Posterior vena cava (tissue), 2 donors: Measurements from ENCODE around the gene TCL1A. TPM values are rescaled to one million over a fixed set of nuclear protein-coding genes. Genes with fewer than 3 reads are reported as not detected.
"Not testable (repeated sequence)": the region's sequence is repeated elsewhere in the genome, so short reads cannot be mapped to it uniquely, and the experiment has no call there.

Experiments used
- DNase-seq: peaks from one replicate; pipeline ENCODE4 v3.0.0-alpha.2; 2020; ENCODE audit warnings: low spot score
- intact Hi-C, 2 donors: fragments of 100-400 bp; cut with DNase I; formaldehyde crosslinking; loops; one replicate each; pipeline versions ENCODE4 v1.14.1 to v1.14.2; 2022 to 2023
- total RNA-seq, 2 donors: library from RNA; stranded (reverse); fragmentation: NEBNext Ultra II Directional; extraction: Animal tissue kit (Norgen Biotek cat#: 25700); gene quantifications; one replicate each; pipeline ENCODE4 v1.2.1, GENCODE V29; 2021
- donor health status: DM: yes; HTN: yes; CAD: no.
- donor health status: DM: yes; HTN: yes; CAD: no.

TCL1A gene
- total RNA-seq, 2 donors from 2014 or later = 0.24 TPM; not detected in 1

DNA sequence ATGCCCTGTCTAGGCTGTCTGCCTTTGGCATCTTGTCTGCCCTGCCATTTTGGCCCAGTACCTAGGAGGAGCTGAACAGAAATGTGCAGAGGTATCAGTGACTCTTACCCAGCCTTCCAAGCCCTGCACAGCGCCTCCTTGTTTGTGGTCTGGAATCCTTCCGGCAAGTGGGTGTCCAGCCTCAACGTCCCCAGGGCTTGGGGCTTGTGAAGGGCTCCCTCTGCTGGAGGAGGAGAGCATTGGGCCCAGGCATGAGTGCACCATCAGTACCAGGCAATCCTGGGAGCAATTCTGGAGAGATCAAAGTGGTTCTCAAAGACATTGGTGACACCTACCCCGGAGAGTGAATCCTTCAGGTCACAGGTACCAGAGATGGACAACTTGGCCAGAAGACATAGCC, 30.1 kb downstream of the TCL1A start:
- intact Hi-C loops = no loop called here
- DNase-seq = no peak

DNA sequence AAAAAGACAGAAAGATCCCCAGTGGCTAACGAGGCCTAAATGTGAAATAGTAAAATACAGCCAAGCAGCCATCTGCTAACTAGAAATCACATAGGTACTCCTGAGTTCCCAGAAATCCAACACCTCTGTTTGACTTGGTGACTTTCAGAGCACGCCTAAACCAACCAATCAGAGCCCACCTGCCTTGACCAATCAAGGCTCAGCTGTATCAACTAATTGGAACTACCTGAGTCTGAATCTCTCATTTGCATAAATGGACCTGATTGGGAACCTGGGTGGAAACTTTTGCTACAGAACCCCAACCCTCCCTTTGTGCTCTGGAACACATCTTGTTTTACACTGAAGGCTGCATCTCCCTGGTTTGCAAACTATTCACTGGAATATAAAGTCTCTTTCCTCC, 32.8 kb downstream of the TCL1A start:
- intact Hi-C loops = no loop called here

DNA sequence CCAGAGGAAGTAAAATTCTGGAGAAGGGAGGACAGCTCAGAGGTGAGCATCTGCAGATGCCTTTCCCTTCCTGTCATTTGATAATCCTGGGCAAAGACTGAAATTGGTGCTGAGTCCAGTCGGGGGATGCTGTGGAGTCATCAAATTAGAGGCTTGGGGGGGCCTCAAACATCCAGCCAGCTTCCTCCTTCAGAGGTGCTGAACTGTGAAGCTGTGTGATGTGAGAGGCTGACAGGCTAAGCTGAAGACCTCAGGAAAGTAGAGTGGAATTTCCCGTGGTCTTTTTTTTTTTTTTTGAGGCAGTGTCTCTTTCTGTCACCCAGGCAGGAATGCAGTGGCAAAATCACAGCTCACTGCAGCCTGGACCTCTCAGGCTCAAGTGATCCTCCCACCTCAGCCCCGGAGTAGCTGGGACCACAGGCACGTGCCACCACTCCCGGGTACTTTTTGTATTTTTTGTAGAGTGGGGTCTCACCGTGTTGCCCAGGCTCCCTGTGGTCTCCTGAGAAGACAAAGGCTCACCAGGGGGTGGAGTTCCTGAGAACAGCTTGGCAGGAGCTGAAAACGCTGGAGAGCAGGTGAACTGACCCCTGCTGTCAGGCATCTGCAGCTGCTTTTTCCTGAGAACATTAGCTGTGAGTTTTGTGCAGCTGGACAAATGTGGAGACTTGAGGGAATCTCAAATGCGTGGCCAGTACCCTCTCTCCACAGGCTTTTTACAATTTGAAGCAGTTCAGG, 33.8 kb downstream of the TCL1A start:
- intact Hi-C loops = no loop called here
- DNase-seq = no peak

More for the DNA sequence above, 32.8 kb downstream of the TCL1A start:
- no peak for DNase-seq

DNA sequence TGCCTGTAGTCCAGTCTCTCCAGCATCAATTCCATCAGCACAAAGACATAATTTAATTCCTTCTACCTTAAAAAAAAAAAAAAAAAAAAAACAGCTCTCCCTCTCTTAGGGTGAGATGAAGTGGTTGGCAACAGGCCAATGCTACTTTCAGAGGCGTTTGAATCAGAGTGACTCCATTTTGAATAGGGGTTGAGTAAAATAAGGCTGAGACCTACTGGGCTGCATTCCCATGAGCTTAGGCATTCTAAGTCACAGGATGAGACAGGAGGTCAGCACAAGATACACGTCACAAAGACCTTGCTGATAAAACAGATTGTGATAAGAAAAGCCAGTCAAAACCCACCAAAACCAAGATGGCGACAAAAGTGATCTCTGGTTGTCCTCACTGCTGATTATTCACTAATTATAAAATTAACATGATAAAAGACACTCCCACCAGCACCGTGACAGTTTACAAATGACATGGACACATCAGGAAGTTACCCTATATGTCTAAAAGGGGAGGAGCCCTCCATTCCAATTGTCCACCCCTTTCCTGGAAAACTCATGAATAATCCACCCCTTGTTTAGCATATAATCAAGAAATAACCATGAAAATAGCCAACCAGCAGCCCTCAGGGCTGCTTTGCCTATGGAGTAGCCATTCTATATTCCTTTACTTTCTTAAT, 34.6 kb downstream of the TCL1A start:
- intact Hi-C loops = no loop called here

DNA sequence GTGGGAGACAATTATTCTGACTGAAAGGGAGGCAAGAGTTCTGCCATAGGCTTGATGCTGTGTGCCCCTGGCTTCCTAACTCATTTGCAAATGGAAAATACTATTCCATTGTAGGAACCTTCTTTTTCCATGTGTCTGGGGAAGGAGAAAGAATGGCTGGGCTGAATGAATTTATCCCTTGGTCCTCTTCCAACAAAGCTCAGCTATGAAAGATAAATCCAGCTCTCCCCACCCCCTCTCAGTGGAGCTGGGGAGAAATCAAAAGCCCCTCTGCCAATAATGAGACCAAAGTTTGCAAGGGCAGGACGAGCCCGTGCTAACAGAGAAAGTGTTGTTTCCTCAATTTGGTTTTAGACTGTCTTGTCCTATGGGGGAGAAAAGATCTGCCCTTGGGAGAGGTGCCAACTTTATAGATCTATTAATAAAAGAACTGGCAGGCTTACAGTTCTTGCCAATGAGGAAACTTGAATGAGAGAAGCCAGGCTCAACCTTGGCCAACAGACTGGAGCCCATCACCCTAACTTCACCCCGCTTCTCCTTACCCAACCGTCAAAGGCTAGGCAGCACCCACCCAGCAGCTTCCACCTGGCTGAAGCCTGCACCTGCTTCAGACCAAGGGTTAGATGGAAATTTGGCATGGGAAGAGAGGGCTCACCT, 36.6 kb downstream of the TCL1A start:
- intact Hi-C loops = no loop called here
- no peak for DNase-seq

More for the DNA sequence above, 34.6 kb downstream of the TCL1A start:
- DNase-seq = no peak

DNA sequence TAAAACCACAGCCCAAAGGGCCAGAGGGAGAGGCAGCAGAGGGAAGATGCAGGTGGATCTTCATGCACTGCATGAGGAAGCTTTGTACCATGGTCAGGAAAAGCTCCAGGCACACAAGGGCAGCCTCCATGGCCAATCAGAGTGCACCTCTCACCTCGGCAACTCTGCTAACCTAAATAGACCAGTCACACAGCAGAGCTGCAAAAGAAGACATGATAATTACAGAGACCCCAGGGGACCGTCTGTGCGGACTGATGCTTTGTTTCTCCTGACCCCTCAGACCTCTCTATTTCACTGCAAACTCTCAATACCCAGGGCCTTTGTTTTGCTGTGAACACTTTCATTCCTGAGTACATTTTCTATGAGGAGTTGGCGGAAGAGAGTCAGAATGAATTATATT, 38.4 kb downstream of the TCL1A start:
- no peak for DNase-seq
- intact Hi-C loops = no loop called here

DNA sequence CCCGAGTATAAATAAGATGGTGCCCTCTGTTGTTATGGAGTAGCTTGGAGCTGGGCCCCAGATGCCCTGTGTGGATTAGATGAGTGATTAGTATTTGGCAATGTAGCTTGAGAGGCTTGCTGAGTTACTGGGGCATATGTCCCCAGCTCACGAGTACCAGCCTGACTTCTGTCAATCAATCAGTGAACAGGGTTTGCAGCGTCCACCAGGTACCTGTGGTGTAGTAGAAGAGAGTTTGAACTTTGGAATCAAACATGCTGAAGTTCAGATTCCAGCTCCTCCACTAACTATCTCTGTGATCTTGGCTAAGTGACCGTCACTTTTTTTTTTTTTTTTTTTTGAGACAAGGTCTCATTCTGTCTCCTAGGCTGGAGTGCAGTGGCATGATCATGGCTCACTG, 39.3 kb downstream of the TCL1A start:
- intact Hi-C loops = no loop called here
- DNase-seq = no peak

DNA sequence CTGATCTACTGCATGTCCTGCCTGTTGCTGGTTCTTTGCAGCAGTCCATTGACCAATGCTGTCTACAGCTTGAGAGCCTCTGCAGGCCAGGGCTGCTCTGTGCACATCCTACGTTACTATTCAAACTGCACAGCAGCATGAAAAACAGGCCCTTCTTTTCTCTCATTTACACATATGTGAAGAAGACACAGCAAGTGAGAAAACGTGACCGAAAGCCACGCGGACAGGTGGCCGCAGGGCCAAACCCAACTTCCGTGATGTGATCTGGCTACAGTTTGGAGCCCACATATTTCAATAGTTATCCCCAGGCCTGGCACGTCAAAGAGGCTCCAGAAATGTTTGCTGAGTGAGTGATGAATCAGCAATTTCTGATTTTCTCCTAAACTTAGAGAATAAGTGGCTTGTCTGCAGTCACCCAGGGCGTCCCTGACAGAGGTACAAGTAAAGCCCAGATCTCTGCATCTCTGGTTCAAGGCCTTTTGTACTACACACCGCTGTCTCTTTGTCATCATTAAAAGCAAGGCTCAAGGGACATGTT, 45.6 kb downstream of the TCL1A start:
- intact Hi-C loops = no loop called here
- DNase-seq = no peak

DNA sequence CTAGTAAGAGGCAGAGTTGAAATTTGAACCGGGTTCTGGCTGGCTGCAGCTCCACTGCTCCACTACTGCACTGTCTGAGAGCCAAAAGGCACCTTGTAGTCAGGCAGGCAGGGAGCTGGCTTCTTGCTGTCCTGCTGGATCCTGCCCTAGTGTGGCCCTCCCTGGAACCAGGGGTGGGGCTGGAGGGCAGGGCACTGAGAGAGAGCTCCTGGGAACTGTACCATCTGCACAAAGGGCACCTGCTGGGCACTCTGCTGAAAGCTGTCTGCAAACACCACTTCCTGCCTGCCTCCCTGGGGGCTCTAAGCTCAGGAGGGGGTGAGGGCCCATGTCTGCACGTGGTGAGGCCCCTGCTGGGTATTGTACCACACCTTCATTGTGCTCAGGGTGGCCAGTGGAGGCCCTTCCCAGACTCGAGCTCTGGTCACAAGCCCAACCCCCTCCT, 46.7 kb downstream of the TCL1A start:
- intact Hi-C loops = no loop called here

DNA sequence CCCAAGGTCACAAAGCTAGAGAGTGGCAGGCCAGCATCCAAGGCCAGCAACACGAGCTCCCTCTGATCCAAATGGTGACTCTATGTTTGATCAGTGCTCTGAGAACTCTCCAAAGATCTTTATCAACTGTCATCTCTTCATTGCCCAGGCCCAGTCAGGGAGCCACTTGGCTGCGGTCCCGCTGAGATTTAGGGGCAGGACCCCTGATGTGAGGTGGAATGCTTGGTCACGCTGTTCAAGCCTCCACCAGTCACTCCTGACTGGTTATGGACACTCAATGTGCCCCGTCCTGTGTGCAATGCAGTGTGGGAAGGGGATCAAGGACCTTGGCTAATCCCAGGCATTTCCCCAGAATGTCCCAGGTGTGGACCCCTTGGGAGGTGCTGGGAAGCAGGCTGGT, 47.5 kb downstream of the TCL1A start:
- intact Hi-C loops = no loop called here
- DNase-seq = no peak

More for the DNA sequence above, 46.7 kb downstream of the TCL1A start:
- no peak for DNase-seq

DNA sequence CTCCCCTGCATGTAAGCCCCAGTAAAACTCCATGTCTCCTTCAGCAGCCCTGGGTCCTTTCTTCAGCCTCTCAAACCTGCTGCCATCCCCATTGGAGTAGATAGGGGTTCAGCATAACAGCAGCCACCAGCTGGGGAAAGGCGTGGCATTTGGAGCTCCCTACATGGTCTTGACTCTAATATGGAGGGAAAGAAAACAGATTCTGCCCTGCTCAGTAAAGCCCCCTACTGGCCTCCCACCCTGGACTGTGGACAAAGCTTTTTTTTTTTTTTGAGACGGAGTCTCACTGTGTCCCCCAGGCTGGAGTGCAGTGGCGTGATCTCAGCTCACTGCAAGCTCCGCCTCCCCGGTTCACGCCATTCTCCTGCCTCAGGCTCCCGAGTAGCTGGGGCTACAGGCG, 48.4 kb downstream of the TCL1A start:
- DNase-seq, intact Hi-C loops: not testable (repeated sequence)

DNA sequence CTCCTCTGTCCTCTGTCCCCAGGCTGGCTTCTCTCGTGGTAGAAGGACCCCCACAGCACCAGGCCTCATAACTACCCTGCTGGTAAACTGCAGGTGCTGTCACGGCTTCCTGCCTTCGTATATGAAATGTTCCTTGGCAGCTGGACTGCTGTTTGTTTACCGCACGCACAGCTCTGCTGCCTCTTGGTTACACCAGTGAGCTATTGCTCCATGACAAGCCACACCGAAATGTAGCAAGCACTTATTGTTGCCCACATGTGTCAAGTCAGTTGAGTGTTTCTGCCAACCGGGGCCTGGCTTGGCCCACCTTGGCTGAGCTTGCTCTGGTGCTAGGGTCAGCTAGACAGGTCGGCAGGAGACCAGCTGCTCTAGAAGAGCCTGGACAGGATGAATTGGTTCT, 49.4 kb downstream of the TCL1A start:
- intact Hi-C loops = no loop called here
- DNase-seq = no peak

DNA sequence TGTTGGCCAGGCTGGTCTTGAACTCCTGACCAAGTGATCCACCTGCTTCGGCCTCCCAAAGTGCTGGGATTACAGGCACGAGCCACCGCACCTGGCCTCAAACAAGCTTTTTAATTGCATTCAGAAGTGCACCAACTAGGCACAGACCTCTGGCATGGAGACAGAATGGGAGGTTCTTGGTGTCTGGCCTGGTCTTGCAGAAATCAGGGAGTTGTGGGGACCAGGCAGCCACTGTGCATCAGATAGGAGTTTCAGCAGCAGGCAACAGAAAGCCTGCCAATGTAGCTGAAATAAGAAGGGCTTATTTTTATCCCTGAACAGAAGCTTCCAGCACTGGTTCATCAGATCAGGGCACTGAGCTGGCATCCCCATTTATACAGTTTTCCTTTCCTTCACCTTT, 49.9 kb downstream of the TCL1A start:
- no peak for DNase-seq
- intact Hi-C loops = no loop called here

DNA sequence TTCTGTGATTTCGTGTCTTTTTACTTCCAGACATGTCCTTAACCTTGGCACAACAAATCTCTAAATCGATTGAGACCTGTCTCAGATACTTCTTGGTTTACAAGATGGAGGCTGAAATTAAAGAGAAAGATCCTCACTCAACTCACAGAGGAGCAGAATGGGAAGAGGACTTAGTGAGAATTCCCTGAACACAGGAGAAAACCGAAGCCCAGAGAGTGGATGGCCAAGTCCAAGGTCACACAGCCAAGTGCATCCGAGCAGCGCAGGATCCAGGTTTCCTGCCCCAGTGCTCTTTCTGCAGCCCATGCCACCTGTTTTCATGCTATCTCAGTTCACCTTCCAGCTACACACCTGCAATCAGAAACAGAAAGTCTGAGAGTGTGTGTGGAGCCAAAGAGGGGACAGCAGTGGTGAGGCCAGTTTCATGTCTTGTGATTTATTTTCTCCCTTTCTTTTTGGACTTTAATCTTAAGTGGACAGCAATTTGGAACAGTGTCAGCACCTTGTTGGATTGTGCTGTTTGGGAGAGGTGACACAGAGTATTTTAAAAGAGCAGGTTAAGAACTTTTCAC, 50.6 kb downstream of the TCL1A start:
- intact Hi-C loops = no loop called here
- DNase-seq = no peak

DNA sequence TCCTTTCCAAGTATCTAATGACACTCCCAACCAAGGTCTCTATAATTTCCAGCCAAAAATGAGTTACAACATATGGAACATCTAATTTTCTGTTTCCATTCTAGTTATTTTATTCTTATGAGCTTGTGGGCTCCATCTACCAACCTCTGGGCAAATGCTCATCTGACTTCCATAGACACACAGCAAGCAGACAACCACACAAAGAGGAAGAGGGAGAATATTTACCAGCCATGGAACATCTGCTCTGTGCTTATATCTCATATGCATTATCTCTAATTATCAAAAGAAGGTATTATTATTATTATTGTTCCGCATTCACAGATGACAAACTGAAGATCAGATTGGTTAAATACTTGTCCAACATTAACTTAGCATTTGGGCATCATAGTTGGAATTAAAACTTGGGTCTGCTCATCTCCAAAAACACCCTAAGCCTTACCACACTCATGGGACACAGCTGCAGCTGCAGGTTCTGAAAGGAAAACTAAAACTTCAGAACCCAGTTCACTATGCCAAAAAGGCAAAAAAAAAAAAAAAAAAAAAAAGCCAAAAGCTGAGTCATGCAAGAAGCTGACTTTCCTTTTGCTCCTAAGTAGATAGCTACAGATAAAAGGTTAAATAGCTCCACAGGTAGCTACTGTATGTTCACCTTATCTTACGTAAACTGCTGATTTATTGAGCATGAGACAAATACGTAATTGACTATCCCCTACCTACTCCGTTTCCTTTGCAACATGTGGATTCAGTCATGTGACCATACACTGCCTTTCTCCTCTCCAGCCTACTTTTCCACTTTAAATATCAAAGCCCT, 51.3 kb downstream of the TCL1A start:
- intact Hi-C loops = no loop called here
- no peak for DNase-seq

DNA sequence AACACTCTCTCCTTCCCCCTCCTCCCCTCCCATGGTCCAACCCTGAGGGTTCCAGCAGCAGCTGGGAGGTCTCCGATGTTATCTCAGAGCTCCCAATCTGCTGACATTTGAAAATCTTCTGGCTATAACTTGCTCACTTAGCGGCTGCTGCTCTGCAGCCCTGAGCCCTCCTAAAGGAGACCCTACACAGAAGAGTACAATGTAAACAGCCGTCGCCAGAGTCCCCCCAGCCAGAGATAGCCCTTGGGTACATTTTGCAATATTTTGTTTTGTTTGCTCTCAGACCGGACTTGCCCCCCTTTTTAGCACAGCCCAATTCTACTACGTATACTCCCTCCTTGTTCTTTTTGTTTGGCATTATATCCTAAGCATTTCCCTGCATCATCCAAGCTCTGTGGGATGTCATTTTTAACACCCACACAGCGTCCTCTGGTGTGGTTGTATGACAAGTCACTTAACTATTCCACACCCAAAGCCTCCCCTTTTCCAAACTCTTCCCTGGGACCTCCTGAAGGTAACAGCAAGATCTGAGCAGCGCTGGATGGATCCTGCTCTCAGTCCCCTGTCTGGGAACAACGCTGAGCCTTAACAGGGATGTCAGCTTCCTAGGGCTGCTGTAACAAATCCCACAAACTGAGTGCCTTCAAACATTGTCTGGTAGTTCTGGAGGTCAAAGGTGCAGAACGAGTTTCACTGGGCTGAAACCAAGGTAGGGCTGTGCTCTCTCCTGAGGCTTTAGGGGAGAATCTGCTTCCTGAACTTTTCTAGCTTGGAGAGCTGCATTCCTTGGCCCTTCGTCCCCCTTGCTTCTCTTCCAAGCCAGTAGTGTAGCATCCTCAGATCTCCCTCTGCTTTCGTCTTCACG, 53.0 kb downstream of the TCL1A start:
- intact Hi-C loops = no loop called here
- DNase-seq = no peak

DNA sequence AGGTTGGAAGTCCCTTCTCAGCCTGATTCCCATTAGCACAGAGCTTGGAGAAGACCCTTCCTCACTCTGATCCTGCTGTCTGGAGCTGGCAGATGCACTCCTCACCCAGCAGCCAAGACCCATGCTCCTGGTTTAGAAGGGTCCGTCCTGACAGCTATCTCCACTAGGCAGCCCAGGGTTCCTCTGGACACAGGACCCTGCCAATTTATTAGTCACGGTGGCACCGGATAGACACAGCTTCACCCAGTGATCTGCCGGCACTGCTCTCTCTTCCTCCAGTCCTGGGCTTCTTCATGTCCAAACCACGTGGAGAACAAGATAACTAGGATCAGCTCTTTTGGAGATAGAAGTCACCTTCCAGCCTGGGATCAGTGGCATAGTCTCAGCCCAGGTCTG, 53.9 kb downstream of the TCL1A start:
- DNase-seq = no peak

More for the DNA sequence above, 53.9 kb downstream of the TCL1A start:
- intact Hi-C loops = no loop called here
